Measurements from ENCODE around the gene ESR2. TPM values are rescaled to one million over a fixed set of nuclear protein-coding genes. Genes with fewer than 3 reads are reported as not detected.

ESR2 gene
- total and polyA plus RNA-seq, 2 donors (not counting 3 experiments of a cell fraction or from before 2014, with no cell fraction given), result 0.10 to 0.58 TPM

DNA sequence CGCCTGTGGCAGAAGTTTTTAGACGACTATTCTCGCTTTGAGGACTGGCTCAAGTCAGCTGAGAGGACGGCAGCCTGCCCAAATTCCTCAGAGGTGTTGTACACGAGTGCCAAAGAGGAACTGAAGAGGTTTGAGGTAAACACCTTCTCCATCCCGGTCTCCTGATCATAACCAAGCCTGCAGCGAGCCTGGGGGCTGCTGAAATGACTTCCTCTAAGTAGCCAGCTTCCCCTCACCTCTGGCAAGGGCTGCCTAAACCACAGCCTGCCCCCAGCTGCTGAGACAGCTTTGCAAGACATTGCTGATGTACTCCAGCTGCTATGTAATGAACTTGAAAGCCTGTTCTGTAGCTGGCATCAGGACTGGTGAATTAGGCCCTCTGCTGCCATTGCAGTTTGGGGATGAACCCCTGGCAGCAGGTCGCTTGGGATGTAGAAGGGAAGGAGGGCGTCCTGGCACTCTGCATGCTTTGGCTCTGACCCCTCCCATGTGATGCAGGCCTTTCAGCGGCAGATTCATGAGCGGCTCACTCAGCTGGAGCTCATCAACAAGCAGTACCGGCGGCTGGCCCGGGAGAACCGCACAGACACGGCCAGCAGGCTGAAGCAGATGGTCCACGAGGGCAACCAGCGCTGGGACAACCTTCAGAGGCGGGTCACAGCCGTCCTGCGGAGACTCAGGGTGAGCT is 84.6 kb downstream of the ESR2 start:
- no peaks in the 10 kb centered on the region for H3K27me3 ChIP-seq (ENCODE audit: control insufficient read depth in 2 of 2, insufficient read depth in 2 of 2, low read length in 2 of 2)
- dilution Hi-C loops (cut with MboI; ENCODE audit: extremely low pct_ligation_motif_present, low sequenced_read_pairs) (no loop called here), intact Hi-C loops (cut with micrococcal nuclease) (no loop called here)
- no peak overlapping the region for H3K4me3 ChIP-seq (replicated peaks in 1 of 3; ENCODE audit: insufficient read depth in 1 of 3, low read depth in 1 of 3, low read length in 3 of 3)
- no peaks in the 10 kb centered on the region for H3K9me1 ChIP-seq (replicated peaks; ENCODE audit: control insufficient read depth, extremely low read depth, insufficient read depth, low read length)
- no peaks in the 10 kb centered on the region for H3K79me2 ChIP-seq (ENCODE audit: control insufficient read depth, insufficient read depth, low read length)
- H3K36me3 ChIP-seq (ENCODE audit: control insufficient read depth in 2 of 2, extremely low read depth in 1 of 2, insufficient read depth in 2 of 2, low read length in 2 of 2), result peaks cover 0 to 5% of the 10 kb centered on the region in 2 experiments
- no peak for DNase-seq (ENCODE audit: low read depth, low spot score)
- H3K27ac ChIP-seq (ENCODE audit: insufficient read depth, low read depth, low read length), result no peak overlapping the region
- ChIA-PET POLR2A (no interaction called here), CTCF (interaction anchor here (1.1 to 1.2 kb wide), 2 partner anchors 9 to 85 kb away, joined by 3 read pairs; partner anchors contain the start of gene ESR2)
- no TSS peak for BruUV-seq (replicated peaks)
- H3K9me3 ChIP-seq (replicated peaks; ENCODE audit: control insufficient read depth, insufficient read depth, low read length), result no peaks in the 10 kb centered on the region
- no peaks in the 10 kb centered on the region for H4K20me1 ChIP-seq (replicated peaks; ENCODE audit: control insufficient read depth, extremely low read depth, insufficient read depth, low read length)
- no peak overlapping the region for H2AFZ ChIP-seq (ENCODE audit: low read depth, low read length)
- peaks cover 2% of the 10 kb centered on the region for H3K4me1 ChIP-seq (ENCODE audit: control insufficient read depth, extremely low read depth, insufficient read depth, low read length)
- no peak for FAIRE-seq
- no peak for TF ChIP-seq FOS (IDR thresholded peaks at IDR 0.05; ENCODE audit: borderline replicate concordance, insufficient read depth, low read length)
- no peak for TF ChIP-seq MYC (IDR thresholded peaks at IDR 0.05; ENCODE audit: low read depth, low read length)
- no peak for TF ChIP-seq POLR2AphosphoS5 (IDR thresholded peaks at IDR 0.05; ENCODE audit: insufficient read depth, low read depth, low read length)
- no peak for TF ChIP-seq EZH2 (IDR thresholded peaks at IDR 0.05; ENCODE audit: borderline replicate concordance, low read depth, low read length, severe bottlenecking)
- no peak for TF ChIP-seq POLR2A (IDR thresholded peaks at IDR 0.05; ENCODE audit: low read depth, low read length)
- no peak for TF ChIP-seq JUN (IDR thresholded peaks at IDR 0.05; ENCODE audit: borderline replicate concordance, insufficient read depth, insufficient read length, low read depth)
- TF ChIP-seq, protein P1, sequence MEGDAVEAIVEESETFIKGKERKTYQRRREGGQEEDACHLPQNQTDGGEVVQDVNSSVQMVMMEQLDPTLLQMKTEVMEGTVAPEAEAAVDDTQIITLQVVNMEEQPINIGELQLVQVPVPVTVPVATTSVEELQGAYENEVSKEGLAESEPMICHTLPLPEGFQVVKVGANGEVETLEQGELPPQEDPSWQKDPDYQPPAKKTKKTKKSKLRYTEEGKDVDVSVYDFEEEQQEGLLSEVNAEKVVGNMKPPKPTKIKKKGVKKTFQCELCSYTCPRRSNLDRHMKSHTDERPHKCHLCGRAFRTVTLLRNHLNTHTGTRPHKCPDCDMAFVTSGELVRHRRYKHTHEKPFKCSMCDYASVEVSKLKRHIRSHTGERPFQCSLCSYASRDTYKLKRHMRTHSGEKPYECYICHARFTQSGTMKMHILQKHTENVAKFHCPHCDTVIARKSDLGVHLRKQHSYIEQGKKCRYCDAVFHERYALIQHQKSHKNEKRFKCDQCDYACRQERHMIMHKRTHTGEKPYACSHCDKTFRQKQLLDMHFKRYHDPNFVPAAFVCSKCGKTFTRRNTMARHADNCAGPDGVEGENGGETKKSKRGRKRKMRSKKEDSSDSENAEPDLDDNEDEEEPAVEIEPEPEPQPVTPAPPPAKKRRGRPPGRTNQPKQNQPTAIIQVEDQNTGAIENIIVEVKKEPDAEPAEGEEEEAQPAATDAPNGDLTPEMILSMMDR (IDR thresholded peaks at IDR 0.05; ENCODE audit: extremely low read depth in 1 of 2, insufficient read depth in 1 of 2, low read depth in 1 of 2, low read length in 2 of 2), result no peak
- TF ChIP-seq, protein P2, sequence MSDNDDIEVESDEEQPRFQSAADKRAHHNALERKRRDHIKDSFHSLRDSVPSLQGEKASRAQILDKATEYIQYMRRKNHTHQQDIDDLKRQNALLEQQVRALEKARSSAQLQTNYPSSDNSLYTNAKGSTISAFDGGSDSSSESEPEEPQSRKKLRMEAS (IDR thresholded peaks at IDR 0.05; ENCODE audit: insufficient read depth, insufficient read length), result no peak
- no peak for TF ChIP-seq GATA2 (IDR thresholded peaks at IDR 0.05; ENCODE audit: insufficient read depth, insufficient read length, low read depth, low read length)
- H3K4me2 ChIP-seq (ENCODE audit: insufficient read depth, low read length), result no peak overlapping the region
- H3K9ac ChIP-seq (replicated peaks; ENCODE audit: extremely low read depth, insufficient read depth, low read length), result no peak overlapping the region
